ENCODE results near the gene CUX1. TPM values are rescaled to one million over a fixed set of nuclear protein-coding genes. Genes with fewer than 3 reads are reported as not detected.
A peak's percentile ranks its signal among the peaks of the same experiment; 100 is the strongest.

CUX1 gene
- total RNA-seq, 1 experiment from 2014 or later, result 116 TPM

GRCh38 chr7:102271158-102271798 is 453.9 kb downstream of the CUX1 start:
- intact Hi-C loops (cut with micrococcal nuclease; ENCODE audit: unreplicated experiment), result loop anchor here (5.0 kb wide), 1 partner anchor 454 kb away; the partner anchor contains the start of gene CUX1

DNA sequence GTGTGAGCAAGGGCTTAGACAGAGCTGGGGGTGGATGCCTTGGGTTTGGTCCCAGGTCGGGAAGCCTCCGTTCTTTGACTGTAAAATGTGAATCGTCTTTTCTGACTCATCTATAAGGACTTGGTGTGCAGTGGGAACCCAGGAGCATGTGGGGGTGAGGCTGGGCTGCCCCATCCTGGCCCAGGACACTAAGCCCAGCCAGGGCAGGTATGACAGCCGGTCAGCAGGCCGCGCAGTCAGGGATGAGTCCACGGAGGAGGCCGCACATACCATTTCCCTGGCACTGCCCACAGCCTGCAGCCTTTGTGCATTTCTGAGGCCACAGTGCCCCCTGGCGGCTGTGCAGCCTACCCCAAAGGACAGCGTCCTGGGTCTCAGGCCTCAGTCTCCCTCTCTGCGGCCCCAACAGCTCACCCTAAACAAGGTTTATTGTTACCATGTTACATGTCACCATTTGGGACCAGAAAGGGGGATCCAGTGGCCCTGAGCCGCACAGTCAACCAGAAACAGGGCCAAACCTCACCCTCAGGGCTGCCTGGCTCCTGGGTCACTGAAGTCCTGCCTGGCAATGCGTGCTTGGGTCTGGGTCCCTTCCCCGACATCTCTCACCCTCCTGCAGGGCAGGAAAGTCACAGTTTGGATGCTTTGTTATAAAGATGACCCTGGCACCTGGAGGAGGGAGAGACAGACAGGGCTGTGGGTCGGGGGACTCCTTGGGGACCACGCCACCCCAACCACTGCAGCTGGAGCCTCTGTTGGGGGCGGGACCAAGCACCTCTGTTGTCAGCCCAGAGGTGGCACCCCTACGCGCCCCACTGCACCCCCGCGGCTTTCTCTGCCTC is 454.9 kb downstream of the CUX1 start:
- no peaks in the 10 kb centered on the region for H3K36me3 ChIP-seq (ENCODE audit: control insufficient read depth, insufficient read depth, low read length)
- peaks cover 5% of the 10 kb centered on the region for H3K4me1 Mint-ChIP-seq (ENCODE audit: low read depth, unreplicated experiment)
- TF ChIP-seq, protein P1, sequence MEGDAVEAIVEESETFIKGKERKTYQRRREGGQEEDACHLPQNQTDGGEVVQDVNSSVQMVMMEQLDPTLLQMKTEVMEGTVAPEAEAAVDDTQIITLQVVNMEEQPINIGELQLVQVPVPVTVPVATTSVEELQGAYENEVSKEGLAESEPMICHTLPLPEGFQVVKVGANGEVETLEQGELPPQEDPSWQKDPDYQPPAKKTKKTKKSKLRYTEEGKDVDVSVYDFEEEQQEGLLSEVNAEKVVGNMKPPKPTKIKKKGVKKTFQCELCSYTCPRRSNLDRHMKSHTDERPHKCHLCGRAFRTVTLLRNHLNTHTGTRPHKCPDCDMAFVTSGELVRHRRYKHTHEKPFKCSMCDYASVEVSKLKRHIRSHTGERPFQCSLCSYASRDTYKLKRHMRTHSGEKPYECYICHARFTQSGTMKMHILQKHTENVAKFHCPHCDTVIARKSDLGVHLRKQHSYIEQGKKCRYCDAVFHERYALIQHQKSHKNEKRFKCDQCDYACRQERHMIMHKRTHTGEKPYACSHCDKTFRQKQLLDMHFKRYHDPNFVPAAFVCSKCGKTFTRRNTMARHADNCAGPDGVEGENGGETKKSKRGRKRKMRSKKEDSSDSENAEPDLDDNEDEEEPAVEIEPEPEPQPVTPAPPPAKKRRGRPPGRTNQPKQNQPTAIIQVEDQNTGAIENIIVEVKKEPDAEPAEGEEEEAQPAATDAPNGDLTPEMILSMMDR (IDR thresholded peaks at IDR 0.05; ENCODE audit: insufficient read depth in 1 of 2, low read depth in 1 of 2, low read length in 1 of 2, severe bottlenecking in 1 of 2, unreplicated experiment in 1 of 2), result peak; percentile 78 to 96
- H3K36me3 Mint-ChIP-seq (ENCODE audit: insufficient read depth, unreplicated experiment), result peaks cover 6% of the 10 kb centered on the region
- no peaks in the 10 kb centered on the region for H3K9me3 ChIP-seq
- H3K4me1 ChIP-seq, result peaks cover 10% of the 10 kb centered on the region
- H3K27me3 ChIP-seq (replicated peaks; ENCODE audit: control insufficient read depth, insufficient read depth, low read length), result no peaks in the 10 kb centered on the region
- CTCF ChIA-PET, result interaction anchor here (0.8 kb wide), 1 partner anchor 92 kb away, joined by 3 read pairs; no protein-coding TSS in a partner anchor
- peak; percentile 70 to 83 for DNase-seq
- no TSS peak for BruUV-seq (replicated peaks)
- H3K27ac Mint-ChIP-seq (ENCODE audit: unreplicated experiment), result peak overlapping the region; percentile 42
- no peak overlapping the region for H3K4me3 Mint-ChIP-seq (ENCODE audit: unreplicated experiment)
- H3K4me3 ChIP-seq (ENCODE audit: low read depth, low read length), result no peak overlapping the region
- no peaks in the 10 kb centered on the region for H3K9me3 Mint-ChIP-seq (ENCODE audit: unreplicated experiment)
- H3K27me3 Mint-ChIP-seq (ENCODE audit: insufficient read depth, unreplicated experiment), result no peaks in the 10 kb centered on the region
- POLR2A ChIA-PET, result no interaction called here
- intact Hi-C loops (cut with micrococcal nuclease; ENCODE audit: unreplicated experiment), result loop anchor here (1.0 to 5.0 kb wide), 3 partner anchors 455 to 729 kb away; partner anchors contain the start of gene CUX1

More at GRCh38 chr7:102271158-102271798, 453.9 kb downstream of the CUX1 start:
- Histone ChIP-seq H3K4me1 (peaks cover 10% of the 10 kb centered on the region), H3K27me3 (replicated peaks; ENCODE audit: control insufficient read depth, insufficient read depth, low read length) (no peaks in the 10 kb centered on the region), H3K36me3 (ENCODE audit: control insufficient read depth, insufficient read depth, low read length) (no peaks in the 10 kb centered on the region), H3K9me3 (no peaks in the 10 kb centered on the region), H3K4me3 (ENCODE audit: low read depth, low read length) (no peak overlapping the region)
- no peak for DNase-seq
- BruUV-seq (replicated peaks), result no TSS peak
- H3K27me3 Mint-ChIP-seq (ENCODE audit: insufficient read depth, unreplicated experiment), result no peaks in the 10 kb centered on the region
- no peak overlapping the region for H3K4me3 Mint-ChIP-seq (ENCODE audit: unreplicated experiment)
- H3K4me1 Mint-ChIP-seq (ENCODE audit: low read depth, unreplicated experiment), result peaks cover 5% of the 10 kb centered on the region
- TF ChIP-seq, protein P1 (IDR thresholded peaks at IDR 0.05; ENCODE audit: insufficient read depth in 1 of 2, low read depth in 1 of 2, low read length in 1 of 2, severe bottlenecking in 1 of 2, unreplicated experiment in 1 of 2), result no peak
- ChIA-PET CTCF (no interaction called here), POLR2A (no interaction called here)
- H3K9me3 Mint-ChIP-seq (ENCODE audit: unreplicated experiment), result no peaks in the 10 kb centered on the region
- peaks cover 13% of the 10 kb centered on the region for H3K36me3 Mint-ChIP-seq (ENCODE audit: insufficient read depth, unreplicated experiment)
- no peak overlapping the region for H3K27ac Mint-ChIP-seq (ENCODE audit: unreplicated experiment)

- CTCF ChIA-PET, result interaction anchor here (0.5 to 0.9 kb wide), 3 partner anchors 19 to 175 kb away, joined by 3 to 5 read pairs (median 3); no protein-coding TSS in a partner anchor
- Mint-ChIP-seq H3K27me3 (ENCODE audit: insufficient read depth, unreplicated experiment) (no peaks in the 10 kb centered on the region), H3K9me3 (ENCODE audit: unreplicated experiment) (no peaks in the 10 kb centered on the region), H3K4me3 (ENCODE audit: unreplicated experiment) (peak overlapping the region; percentile 57), H3K4me1 (ENCODE audit: low read depth, unreplicated experiment) (peaks cover 5% of the 10 kb centered on the region), H3K27ac (ENCODE audit: unreplicated experiment) (peak overlapping the region; percentile 63), H3K36me3 (ENCODE audit: insufficient read depth, unreplicated experiment) (peaks cover 6% of the 10 kb centered on the region)
- DNase-seq, result no peak
- POLR2A ChIA-PET, result no interaction called here
- Histone ChIP-seq H3K4me3 (ENCODE audit: low read depth, low read length) (no peak overlapping the region), H3K27me3 (replicated peaks; ENCODE audit: control insufficient read depth, insufficient read depth, low read length) (no peaks in the 10 kb centered on the region), H3K4me1 (peaks cover 10% of the 10 kb centered on the region), H3K36me3 (ENCODE audit: control insufficient read depth, insufficient read depth, low read length) (no peaks in the 10 kb centered on the region), H3K9me3 (no peaks in the 10 kb centered on the region)
- intact Hi-C loops (cut with micrococcal nuclease; ENCODE audit: unreplicated experiment), result loop anchor here (1.0 to 5.0 kb wide), 3 partner anchors 456 to 730 kb away; partner anchors contain the start of gene CUX1
- TF ChIP-seq, protein P1 (IDR thresholded peaks at IDR 0.05; ENCODE audit: insufficient read depth in 1 of 2, low read depth in 1 of 2, low read length in 1 of 2, severe bottlenecking in 1 of 2, unreplicated experiment in 1 of 2), result no peak
- BruUV-seq (replicated peaks), result no TSS peak
These were observed 455.7 kb downstream of the CUX1 start for GRCh38 chr7:102272917-102273748.

Measured in Caco-2 (cell line).